Activated T-cell treated with anti-CD3 and anti-CD28 coated beads, Interleukin-2, amount 50 U/mL, for 24 hours (primary cell): ENCODE results near the gene MIS18BP1.
"Not testable (repeated sequence)": the region's sequence is repeated elsewhere in the genome, so short reads cannot be mapped to it uniquely, and the experiment has no call there.

Experiments
- DNase-seq: peaks from one replicate; pipeline ENCODE4 v3.0.0-alpha.2; 2020
- H3K27ac Mint-ChIP-seq: 2 replicates; pipeline ENCODE4 v1.8.0; 2020; ENCODE audit warnings: mild to moderate bottlenecking, mixed read lengths
- H3K27me3 Mint-ChIP-seq: 2 replicates; pipeline ENCODE4 v1.8.0; 2020; ENCODE audit warnings: mixed read lengths
- H3K36me3 Mint-ChIP-seq: 2 replicates; pipeline ENCODE4 v1.8.0; 2020; ENCODE audit warnings: low read depth, mixed read lengths
- H3K4me1 Mint-ChIP-seq: 2 replicates; pipeline ENCODE4 v1.8.0; 2020; ENCODE audit warnings: low read depth, mixed read lengths
- H3K4me3 Mint-ChIP-seq: 2 replicates; pipeline ENCODE4 v1.8.0; 2020; ENCODE audit warnings: mild to moderate bottlenecking, moderate library complexity, mixed read lengths
- H3K9me3 Mint-ChIP-seq: 2 replicates; pipeline ENCODE4 v1.8.0; 2020; ENCODE audit warnings: mixed read lengths

MIS18BP1 gene

GRCh38 chr14:45254771-45255170, 1.8 kb upstream of the MIS18BP1 start:
- no peak overlapping the region for H3K27ac Mint-ChIP-seq
- H3K9me3 Mint-ChIP-seq, result peaks cover 28% of the 10 kb centered on the region
- H3K4me3 Mint-ChIP-seq, result no peak overlapping the region
- H3K27me3 Mint-ChIP-seq, result no peaks in the 10 kb centered on the region
- DNase-seq, result no peak
- H3K4me1 Mint-ChIP-seq, result peaks cover 22% of the 10 kb centered on the region
- H3K36me3 Mint-ChIP-seq, result peaks cover 26% of the 10 kb centered on the region

- H3K27ac Mint-ChIP-seq, result peak overlapping the region; percentile 96
- peaks cover 18% of the 10 kb centered on the region for H3K9me3 Mint-ChIP-seq
- peak; percentile 41 for DNase-seq
- peaks cover 26% of the 10 kb centered on the region for H3K36me3 Mint-ChIP-seq
- peak overlapping the region; percentile 88 for H3K4me3 Mint-ChIP-seq
- H3K4me1 Mint-ChIP-seq, result peaks cover 22% of the 10 kb centered on the region
- no peaks in the 10 kb centered on the region for H3K27me3 Mint-ChIP-seq
Measured at GRCh38 chr14:45253754-45254310, 830 bp upstream of the MIS18BP1 start.

- H3K9me3 Mint-ChIP-seq, result peaks cover 7% of the 10 kb centered on the region
- DNase-seq, result peak; percentile 36
- H3K4me3 Mint-ChIP-seq, result peak overlapping the region; percentile 88
- H3K36me3 Mint-ChIP-seq, result peaks cover 24% of the 10 kb centered on the region
- H3K27me3 Mint-ChIP-seq, result no peaks in the 10 kb centered on the region
- peak overlapping the region; percentile 96 for H3K27ac Mint-ChIP-seq
- peaks cover 22% of the 10 kb centered on the region for H3K4me1 Mint-ChIP-seq
Measured at GRCh38 chr14:45252366-45253069, 484 bp downstream of the MIS18BP1 start.

- no peak for DNase-seq
- Mint-ChIP-seq H3K36me3 (peaks cover 27% of the 10 kb centered on the region), H3K27ac (peak overlapping the region; percentile 67), H3K4me1 (peaks cover 22% of the 10 kb centered on the region), H3K4me3 (peak overlapping the region; percentile 88), H3K27me3 (no peaks in the 10 kb centered on the region), H3K9me3 (peaks cover 3% of the 10 kb centered on the region)
Measured at GRCh38 chr14:45251912-45252311, 1.1 kb downstream of the MIS18BP1 start.

GRCh38 chr14:45249856-45250575, 3.0 kb downstream of the MIS18BP1 start:
- Mint-ChIP-seq H3K36me3 (peaks cover 28% of the 10 kb centered on the region), H3K4me3 (peak overlapping the region; percentile 88), H3K4me1 (peaks cover 22% of the 10 kb centered on the region), H3K27me3 (no peaks in the 10 kb centered on the region), H3K27ac (peak overlapping the region; percentile 5), H3K9me3 (no peaks in the 10 kb centered on the region)
- DNase-seq, result no peak

GRCh38 chr14:45247427-45247826, 5.6 kb downstream of the MIS18BP1 start:
- peaks cover 16% of the 10 kb centered on the region for H3K4me1 Mint-ChIP-seq
- no peaks in the 10 kb centered on the region for H3K27me3 Mint-ChIP-seq
- H3K4me3 Mint-ChIP-seq, result no peak overlapping the region
- H3K9me3 Mint-ChIP-seq, result no peaks in the 10 kb centered on the region
- DNase-seq, result no peak
- peaks cover 28% of the 10 kb centered on the region for H3K36me3 Mint-ChIP-seq
- H3K27ac Mint-ChIP-seq, result no peak overlapping the region

GRCh38 chr14:45246691-45247090, 6.3 kb downstream of the MIS18BP1 start:
- Mint-ChIP-seq H3K27me3 (no peaks in the 10 kb centered on the region), H3K36me3 (peaks cover 30% of the 10 kb centered on the region), H3K4me1 (peaks cover 16% of the 10 kb centered on the region), H3K27ac (no peak overlapping the region), H3K9me3 (no peaks in the 10 kb centered on the region), H3K4me3 (no peak overlapping the region)
- DNase-seq, result no peak

- Mint-ChIP-seq H3K4me3 (no peak overlapping the region), H3K27me3 (no peaks in the 10 kb centered on the region), H3K36me3 (peaks cover 31% of the 10 kb centered on the region), H3K9me3 (no peaks in the 10 kb centered on the region), H3K4me1 (peaks cover 11% of the 10 kb centered on the region), H3K27ac (no peak overlapping the region)
- DNase-seq, result no peak
Measured at GRCh38 chr14:45246151-45246550, 6.9 kb downstream of the MIS18BP1 start.

GRCh38 chr14:45242706-45243105, 10.3 kb downstream of the MIS18BP1 start:
- Mint-ChIP-seq H3K4me3 (no peak overlapping the region), H3K9me3 (no peaks in the 10 kb centered on the region), H3K27ac (no peak overlapping the region), H3K4me1 (no peaks in the 10 kb centered on the region), H3K27me3 (no peaks in the 10 kb centered on the region), H3K36me3 (peaks cover 25% of the 10 kb centered on the region)
- no peak for DNase-seq

- Mint-ChIP-seq H3K27ac (no peak overlapping the region), H3K36me3 (peaks cover 48% of the 10 kb centered on the region), H3K9me3 (no peaks in the 10 kb centered on the region), H3K4me1 (no peaks in the 10 kb centered on the region), H3K27me3 (no peaks in the 10 kb centered on the region), H3K4me3 (no peak overlapping the region)
- DNase-seq, result no peak
Measured at GRCh38 chr14:45238988-45239387, 14.0 kb downstream of the MIS18BP1 start.

- no peaks in the 10 kb centered on the region for H3K9me3 Mint-ChIP-seq
- no peak overlapping the region for H3K4me3 Mint-ChIP-seq
- H3K4me1 Mint-ChIP-seq, result peaks cover 8% of the 10 kb centered on the region
- H3K27me3 Mint-ChIP-seq, result no peaks in the 10 kb centered on the region
- H3K27ac Mint-ChIP-seq, result no peak overlapping the region
- peaks cover 90% of the 10 kb centered on the region for H3K36me3 Mint-ChIP-seq
- no peak for DNase-seq
Measured at GRCh38 chr14:45227566-45227965, 25.4 kb downstream of the MIS18BP1 start.

- H3K4me3 Mint-ChIP-seq, result no peak overlapping the region
- H3K9me3 Mint-ChIP-seq, result no peaks in the 10 kb centered on the region
- no peak overlapping the region for H3K27ac Mint-ChIP-seq
Measured at GRCh38 chr14:45222485-45223262, 30.3 kb downstream of the MIS18BP1 start.

GRCh38 chr14:45214341-45214740, 38.7 kb downstream of the MIS18BP1 start:
- H3K27me3 Mint-ChIP-seq, DNase-seq, H3K9me3 Mint-ChIP-seq, H3K27ac Mint-ChIP-seq, H3K4me3 Mint-ChIP-seq, H3K4me1 Mint-ChIP-seq: not testable (repeated sequence)
- H3K36me3 Mint-ChIP-seq, result peaks cover 88% of the 10 kb centered on the region

More at GRCh38 chr14:45222485-45223262, 30.3 kb downstream of the MIS18BP1 start:
- DNase-seq, result no peak
- peaks cover 8% of the 10 kb centered on the region for H3K4me1 Mint-ChIP-seq
- H3K27me3 Mint-ChIP-seq, result no peaks in the 10 kb centered on the region
- H3K36me3 Mint-ChIP-seq, result peaks cover 81% of the 10 kb centered on the region

- not testable (repeated sequence) for H3K4me1 Mint-ChIP-seq, H3K27ac Mint-ChIP-seq, H3K9me3 Mint-ChIP-seq, H3K27me3 Mint-ChIP-seq, H3K4me3 Mint-ChIP-seq, DNase-seq
- peaks cover 86% of the 10 kb centered on the region for H3K36me3 Mint-ChIP-seq
Measured at GRCh38 chr14:45213716-45214115, 39.3 kb downstream of the MIS18BP1 start.
